Glutamatergic neuron (in vitro differentiated cells): ENCODE data around the gene NPHP1. TPM values are rescaled to one million over a fixed set of nuclear protein-coding genes. Genes with fewer than 3 reads are reported as not detected.

ENCODE experiments used
- DNase-seq: peaks from one replicate; pipeline ENCODE4 v3.0.0; 2022
- H3K27ac Mint-ChIP-seq: one replicate; pipeline ENCODE4 v1.8.0; 2020; ENCODE audit warnings: mild to moderate bottlenecking, mixed read lengths, inconsistent platforms; ENCODE audit not compliant: unreplicated experiment
- H3K27me3 Mint-ChIP-seq: one replicate; pipeline ENCODE4 v1.8.0; 2020; ENCODE audit warnings: mild to moderate bottlenecking, moderate library complexity, mixed read lengths, inconsistent platforms; ENCODE audit not compliant: unreplicated experiment
- H3K36me3 Mint-ChIP-seq: one replicate; pipeline ENCODE4 v1.8.0; 2020; ENCODE audit warnings: mild to moderate bottlenecking, mixed read lengths, inconsistent platforms; ENCODE audit not compliant: unreplicated experiment
- H3K4me1 Mint-ChIP-seq: one replicate; pipeline ENCODE4 v1.8.0; 2020; ENCODE audit warnings: mild to moderate bottlenecking, low read depth, mixed read lengths, inconsistent platforms; ENCODE audit not compliant: unreplicated experiment
- H3K4me3 Mint-ChIP-seq: one replicate; pipeline ENCODE4 v1.8.0; 2020; ENCODE audit warnings: mild to moderate bottlenecking, mixed read lengths, inconsistent platforms; ENCODE audit not compliant: unreplicated experiment
- H3K9me3 Mint-ChIP-seq: one replicate; pipeline ENCODE4 v1.8.0; 2020; ENCODE audit warnings: mild to moderate bottlenecking, moderate library complexity, mixed read lengths, inconsistent platforms; ENCODE audit not compliant: unreplicated experiment
- CTCF ChIP-seq: fragments of 200-600 bp; sonication (generic); IDR thresholded peaks from one replicate; pipeline ENCODE4 v1.5.0; 2021; ENCODE audit not compliant: partially characterized antibody, unreplicated experiment
- total RNA-seq: library from RNA; stranded (reverse); fragmentation: NEBNext Ultra II Directional; extraction: Animal tissue kit (Norgen Biotek cat#: 25700); gene quantifications from one replicate; pipeline ENCODE4 v1.2.1, GENCODE V29; 2021; ENCODE audit not compliant: unreplicated experiment

Gene NPHP1
- total RNA-seq, 1 donor from 2014 or later, result 2.5 TPM

GRCh38 chr2:110120171-110121051 lies 84.4 kb downstream of the NPHP1 start:
- Mint-ChIP-seq H3K27ac (no peak overlapping the region), H3K4me3 (no peak overlapping the region), H3K4me1 (no peaks in the 10 kb centered on the region), H3K9me3 (no peaks in the 10 kb centered on the region), H3K36me3 (no peaks in the 10 kb centered on the region), H3K27me3 (peaks cover 6% of the 10 kb centered on the region)
- no peak for DNase-seq
- no peak for TF ChIP-seq CTCF

GRCh38 chr2:110116033-110116710 lies 88.6 kb downstream of the NPHP1 start:
- Mint-ChIP-seq H3K27me3 (peaks cover 16% of the 10 kb centered on the region), H3K27ac (no peak overlapping the region), H3K4me1 (peaks cover 1% of the 10 kb centered on the region), H3K36me3 (peaks cover 5% of the 10 kb centered on the region), H3K4me3 (peak overlapping the region; percentile 46), H3K9me3 (peaks cover 2% of the 10 kb centered on the region)
- peak; percentile 38 for TF ChIP-seq CTCF
- DNase-seq, result peak; percentile 41

GRCh38 chr2:110115291-110116032 lies 89.4 kb downstream of the NPHP1 start, which contains the start of gene MALL:
Gene MALL (minus strand): TSS chr2:110115822. CDS start chr2:110115792, 30 bp downstream.
- DNase-seq, result peak; percentile 47
- peaks cover 2% of the 10 kb centered on the region for H3K9me3 Mint-ChIP-seq
- H3K4me1 Mint-ChIP-seq, result peaks cover 1% of the 10 kb centered on the region
- peaks cover 5% of the 10 kb centered on the region for H3K36me3 Mint-ChIP-seq
- TF ChIP-seq CTCF, result no peak
- no peak within 1 kb of the TSS for H3K27ac Mint-ChIP-seq
- peak within 1 kb of the TSS; percentile 73 for H3K4me3 Mint-ChIP-seq
- H3K27me3 Mint-ChIP-seq, result peaks cover 16% of the 10 kb centered on the region

GRCh38 chr2:110114831-110115255 lies 90.0 kb downstream of the NPHP1 start:
- no peak for DNase-seq
- H3K9me3 Mint-ChIP-seq, result peaks cover 2% of the 10 kb centered on the region
- peaks cover 18% of the 10 kb centered on the region for H3K27me3 Mint-ChIP-seq
- TF ChIP-seq CTCF, result no peak
- peaks cover 5% of the 10 kb centered on the region for H3K36me3 Mint-ChIP-seq
- peaks cover 1% of the 10 kb centered on the region for H3K4me1 Mint-ChIP-seq
- peak overlapping the region; percentile 73 for H3K4me3 Mint-ChIP-seq
- H3K27ac Mint-ChIP-seq, result no peak overlapping the region
